ENCODE results near the gene OTOG.

DNA sequence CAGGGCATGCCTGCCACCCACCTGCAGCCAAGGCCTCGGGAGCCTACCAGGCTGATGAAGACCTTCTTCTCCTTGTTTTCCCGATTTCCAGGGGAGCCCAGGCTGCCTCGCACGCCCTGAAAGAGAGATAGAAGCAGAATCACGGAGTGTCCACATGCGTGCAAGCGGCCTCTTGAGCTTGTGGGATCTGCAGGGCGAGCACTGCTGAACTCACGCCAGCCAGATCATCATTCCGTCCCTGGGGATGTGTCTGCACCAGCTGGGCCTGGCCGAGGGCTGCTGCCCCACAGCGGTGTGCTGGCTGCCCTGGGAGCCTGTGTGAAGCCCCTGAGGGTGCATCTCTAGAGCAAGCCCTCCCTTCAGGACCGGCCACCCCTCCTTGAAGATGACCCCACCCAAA lies 20.7 kb upstream of the OTOG start:
- TF ChIP-seq, protein P1, sequence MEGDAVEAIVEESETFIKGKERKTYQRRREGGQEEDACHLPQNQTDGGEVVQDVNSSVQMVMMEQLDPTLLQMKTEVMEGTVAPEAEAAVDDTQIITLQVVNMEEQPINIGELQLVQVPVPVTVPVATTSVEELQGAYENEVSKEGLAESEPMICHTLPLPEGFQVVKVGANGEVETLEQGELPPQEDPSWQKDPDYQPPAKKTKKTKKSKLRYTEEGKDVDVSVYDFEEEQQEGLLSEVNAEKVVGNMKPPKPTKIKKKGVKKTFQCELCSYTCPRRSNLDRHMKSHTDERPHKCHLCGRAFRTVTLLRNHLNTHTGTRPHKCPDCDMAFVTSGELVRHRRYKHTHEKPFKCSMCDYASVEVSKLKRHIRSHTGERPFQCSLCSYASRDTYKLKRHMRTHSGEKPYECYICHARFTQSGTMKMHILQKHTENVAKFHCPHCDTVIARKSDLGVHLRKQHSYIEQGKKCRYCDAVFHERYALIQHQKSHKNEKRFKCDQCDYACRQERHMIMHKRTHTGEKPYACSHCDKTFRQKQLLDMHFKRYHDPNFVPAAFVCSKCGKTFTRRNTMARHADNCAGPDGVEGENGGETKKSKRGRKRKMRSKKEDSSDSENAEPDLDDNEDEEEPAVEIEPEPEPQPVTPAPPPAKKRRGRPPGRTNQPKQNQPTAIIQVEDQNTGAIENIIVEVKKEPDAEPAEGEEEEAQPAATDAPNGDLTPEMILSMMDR (IDR thresholded peaks at IDR 0.05; ENCODE audit: low read length), result no peak
- no peak for TF ChIP-seq EZH2phosphoT487 (IDR thresholded peaks at IDR 0.05; ENCODE audit: low read length)
